H1 (cell line): ENCODE results near the gene IQCM. TPM values are rescaled to one million over a fixed set of nuclear protein-coding genes. Genes with fewer than 3 reads are reported as not detected.

Source experiments
- CTCF ChIP-seq, 3 experiments: IDR thresholded peaks; 1 replicate in 2 of 3; 2 replicates in 1 of 3; pipeline versions ENCODE4 v1.5.1 to v1.6.1; 2011; ENCODE audit warnings: low read length in 3 of 3, mild to moderate bottlenecking in 3 of 3, inconsistent platforms in 2 of 3, low read depth in 1 of 3, moderate library complexity in 1 of 3; ENCODE audit not compliant: insufficient read depth in 1 of 3; ENCODE audit errors: control extremely low read depth in 1 of 3
- polyA plus RNA-seq, 7 experiments: library from polyadenylated mRNA; depleted of rRNA in 3 of 7; stranded (reverse) in 5 of 7; unstranded in 2 of 7; fragments of >200 nt in 5 of 7; fragments of 200-250 nt in 2 of 7; gene quantifications; 1 replicate in 5 of 7; 2 replicates in 1 of 7; 4 replicates in 1 of 7; pipeline versions ENCODE4 v1.2.1 to v1.2.3, GENCODE V29; 2011 to 2013; ENCODE audit warnings: missing spikeins in 2 of 7, mixed read lengths in 2 of 7
- total RNA-seq: library from RNA; stranded (reverse); fragmentation: NEBNext Ultra II Directional; extraction: Animal tissue kit (Norgen Biotek cat#: 25700); gene quantifications from 2 replicates; pipeline ENCODE4 v1.2.1, GENCODE V29; 2021
- TF ChIP-seq, protein P1 (sequence below): fragments of 300-600 bp; sonication (generic); IDR thresholded peaks from 2 replicates; pipeline ENCODE4 v1.7.1; 2012; ENCODE audit warnings: low read length, moderate library complexity, mild to moderate bottlenecking, inconsistent platforms; ENCODE audit not compliant: insufficient replicate concordance

The IQCM gene
- total and polyA plus RNA-seq, 2 of the 8 experiments (the other 6 are each of a cell fraction or from before 2014, with no cell fraction given) = not detected

DNA sequence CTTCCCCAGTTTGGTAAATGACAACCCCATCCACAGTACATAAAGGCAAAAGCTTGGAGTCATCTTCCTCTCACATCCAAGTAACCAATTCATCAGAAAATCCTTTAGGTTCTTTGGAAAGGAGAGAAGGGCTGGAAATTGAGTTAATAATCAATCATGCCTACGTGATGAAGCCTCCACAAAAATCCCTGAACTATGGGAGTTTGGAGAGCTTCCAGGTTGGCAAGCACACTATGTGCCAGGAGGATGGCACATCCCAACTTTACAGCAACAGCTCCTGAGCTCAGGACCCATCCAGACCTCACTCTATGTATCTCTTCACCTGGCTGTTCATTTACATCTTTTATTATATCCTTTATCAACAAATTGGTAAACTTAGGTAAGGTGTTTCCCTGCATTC, 98.9 kb downstream of the IQCM start (continued):
- TF ChIP-seq, protein P1, sequence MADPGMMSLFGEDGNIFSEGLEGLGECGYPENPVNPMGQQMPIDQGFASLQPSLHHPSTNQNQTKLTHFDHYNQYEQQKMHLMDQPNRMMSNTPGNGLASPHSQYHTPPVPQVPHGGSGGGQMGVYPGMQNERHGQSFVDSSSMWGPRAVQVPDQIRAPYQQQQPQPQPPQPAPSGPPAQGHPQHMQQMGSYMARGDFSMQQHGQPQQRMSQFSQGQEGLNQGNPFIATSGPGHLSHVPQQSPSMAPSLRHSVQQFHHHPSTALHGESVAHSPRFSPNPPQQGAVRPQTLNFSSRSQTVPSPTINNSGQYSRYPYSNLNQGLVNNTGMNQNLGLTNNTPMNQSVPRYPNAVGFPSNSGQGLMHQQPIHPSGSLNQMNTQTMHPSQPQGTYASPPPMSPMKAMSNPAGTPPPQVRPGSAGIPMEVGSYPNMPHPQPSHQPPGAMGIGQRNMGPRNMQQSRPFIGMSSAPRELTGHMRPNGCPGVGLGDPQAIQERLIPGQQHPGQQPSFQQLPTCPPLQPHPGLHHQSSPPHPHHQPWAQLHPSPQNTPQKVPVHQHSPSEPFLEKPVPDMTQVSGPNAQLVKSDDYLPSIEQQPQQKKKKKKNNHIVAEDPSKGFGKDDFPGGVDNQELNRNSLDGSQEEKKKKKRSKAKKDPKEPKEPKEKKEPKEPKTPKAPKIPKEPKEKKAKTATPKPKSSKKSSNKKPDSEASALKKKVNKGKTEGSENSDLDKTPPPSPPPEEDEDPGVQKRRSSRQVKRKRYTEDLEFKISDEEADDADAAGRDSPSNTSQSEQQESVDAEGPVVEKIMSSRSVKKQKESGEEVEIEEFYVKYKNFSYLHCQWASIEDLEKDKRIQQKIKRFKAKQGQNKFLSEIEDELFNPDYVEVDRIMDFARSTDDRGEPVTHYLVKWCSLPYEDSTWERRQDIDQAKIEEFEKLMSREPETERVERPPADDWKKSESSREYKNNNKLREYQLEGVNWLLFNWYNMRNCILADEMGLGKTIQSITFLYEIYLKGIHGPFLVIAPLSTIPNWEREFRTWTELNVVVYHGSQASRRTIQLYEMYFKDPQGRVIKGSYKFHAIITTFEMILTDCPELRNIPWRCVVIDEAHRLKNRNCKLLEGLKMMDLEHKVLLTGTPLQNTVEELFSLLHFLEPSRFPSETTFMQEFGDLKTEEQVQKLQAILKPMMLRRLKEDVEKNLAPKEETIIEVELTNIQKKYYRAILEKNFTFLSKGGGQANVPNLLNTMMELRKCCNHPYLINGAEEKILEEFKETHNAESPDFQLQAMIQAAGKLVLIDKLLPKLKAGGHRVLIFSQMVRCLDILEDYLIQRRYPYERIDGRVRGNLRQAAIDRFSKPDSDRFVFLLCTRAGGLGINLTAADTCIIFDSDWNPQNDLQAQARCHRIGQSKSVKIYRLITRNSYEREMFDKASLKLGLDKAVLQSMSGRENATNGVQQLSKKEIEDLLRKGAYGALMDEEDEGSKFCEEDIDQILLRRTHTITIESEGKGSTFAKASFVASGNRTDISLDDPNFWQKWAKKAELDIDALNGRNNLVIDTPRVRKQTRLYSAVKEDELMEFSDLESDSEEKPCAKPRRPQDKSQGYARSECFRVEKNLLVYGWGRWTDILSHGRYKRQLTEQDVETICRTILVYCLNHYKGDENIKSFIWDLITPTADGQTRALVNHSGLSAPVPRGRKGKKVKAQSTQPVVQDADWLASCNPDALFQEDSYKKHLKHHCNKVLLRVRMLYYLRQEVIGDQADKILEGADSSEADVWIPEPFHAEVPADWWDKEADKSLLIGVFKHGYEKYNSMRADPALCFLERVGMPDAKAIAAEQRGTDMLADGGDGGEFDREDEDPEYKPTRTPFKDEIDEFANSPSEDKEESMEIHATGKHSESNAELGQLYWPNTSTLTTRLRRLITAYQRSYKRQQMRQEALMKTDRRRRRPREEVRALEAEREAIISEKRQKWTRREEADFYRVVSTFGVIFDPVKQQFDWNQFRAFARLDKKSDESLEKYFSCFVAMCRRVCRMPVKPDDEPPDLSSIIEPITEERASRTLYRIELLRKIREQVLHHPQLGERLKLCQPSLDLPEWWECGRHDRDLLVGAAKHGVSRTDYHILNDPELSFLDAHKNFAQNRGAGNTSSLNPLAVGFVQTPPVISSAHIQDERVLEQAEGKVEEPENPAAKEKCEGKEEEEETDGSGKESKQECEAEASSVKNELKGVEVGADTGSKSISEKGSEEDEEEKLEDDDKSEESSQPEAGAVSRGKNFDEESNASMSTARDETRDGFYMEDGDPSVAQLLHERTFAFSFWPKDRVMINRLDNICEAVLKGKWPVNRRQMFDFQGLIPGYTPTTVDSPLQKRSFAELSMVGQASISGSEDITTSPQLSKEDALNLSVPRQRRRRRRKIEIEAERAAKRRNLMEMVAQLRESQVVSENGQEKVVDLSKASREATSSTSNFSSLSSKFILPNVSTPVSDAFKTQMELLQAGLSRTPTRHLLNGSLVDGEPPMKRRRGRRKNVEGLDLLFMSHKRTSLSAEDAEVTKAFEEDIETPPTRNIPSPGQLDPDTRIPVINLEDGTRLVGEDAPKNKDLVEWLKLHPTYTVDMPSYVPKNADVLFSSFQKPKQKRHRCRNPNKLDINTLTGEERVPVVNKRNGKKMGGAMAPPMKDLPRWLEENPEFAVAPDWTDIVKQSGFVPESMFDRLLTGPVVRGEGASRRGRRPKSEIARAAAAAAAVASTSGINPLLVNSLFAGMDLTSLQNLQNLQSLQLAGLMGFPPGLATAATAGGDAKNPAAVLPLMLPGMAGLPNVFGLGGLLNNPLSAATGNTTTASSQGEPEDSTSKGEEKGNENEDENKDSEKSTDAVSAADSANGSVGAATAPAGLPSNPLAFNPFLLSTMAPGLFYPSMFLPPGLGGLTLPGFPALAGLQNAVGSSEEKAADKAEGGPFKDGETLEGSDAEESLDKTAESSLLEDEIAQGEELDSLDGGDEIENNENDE = no peak
- TF ChIP-seq CTCF (IDR thresholded peaks at IDR 0.05; ENCODE audit: control extremely low read depth in 1 of 3, insufficient read depth in 1 of 3, low read depth in 1 of 3, low read length in 3 of 3) = no peak
